ENCODE data around the gene MACROD2. TPM values are rescaled to one million over a fixed set of nuclear protein-coding genes. Genes with fewer than 3 reads are reported as not detected.

The MACROD2 gene
- total and polyA plus RNA-seq, 11 donors: 0.54 to 5.4 (median 2.4) TPM

- peaks cover 0 to 3% (median 0%) of the 10 kb centered on the region in 9 donors for H3K27me3 ChIP-seq
- H3K36me3 ChIP-seq: no peaks in the 10 kb centered on the region
- ATAC-seq (no peak), DNase-seq (no peak)
- no peak overlapping the region for H3K27ac ChIP-seq
- peaks cover 0 to 4% (median 0%) of the 10 kb centered on the region in 12 donors for H3K4me1 ChIP-seq
- intact Hi-C loops (cut with DNase I): loop anchor here in 1 of 10 donors (10.0 kb wide), 1 partner anchor 49 kb away; no protein-coding TSS in a partner anchor
- H3K4me3 ChIP-seq: no peak overlapping the region
- no peaks in the 10 kb centered on the region for H3K9me3 ChIP-seq
- TF ChIP-seq CTCF (IDR thresholded peaks at IDR 0.05) (no peak), POLR2A (IDR thresholded peaks at IDR 0.05) (no peak)
- WGBS, 4 donors: 71 to 79% (median 74%) methylated on average over 6 of the region's 6 CpGs
Measured at GRCh38 chr20:14913896-14914620, 918.7 kb downstream of the MACROD2 start.

- no peaks in the 10 kb centered on the region for H3K9me3 ChIP-seq
- H3K4me3 ChIP-seq: no peak overlapping the region
- no peak for DNase-seq
- H3K4me1 ChIP-seq: peaks cover 0 to 4% (median 0%) of the 10 kb centered on the region in 12 donors
- WGBS, 4 donors: 43 to 73% (median 55%) methylated on average over 2 of the region's 2 CpGs
- intact Hi-C loops (cut with DNase I): loop anchor here in 1 of 10 donors (10.0 kb wide), 1 partner anchor 50 kb away; no protein-coding TSS in a partner anchor
- no peak for ATAC-seq
- H3K36me3 ChIP-seq: no peaks in the 10 kb centered on the region
- no peak overlapping the region for H3K27ac ChIP-seq
- peaks cover 0 to 3% (median 0%) of the 10 kb centered on the region in 9 donors for H3K27me3 ChIP-seq
- TF ChIP-seq POLR2A (IDR thresholded peaks at IDR 0.05): no peak
- TF ChIP-seq CTCF (IDR thresholded peaks at IDR 0.05): no peak
Measured at GRCh38 chr20:14914633-14915032, 919.3 kb downstream of the MACROD2 start.

- Histone ChIP-seq H3K27ac (no peak overlapping the region), H3K4me3 (no peak overlapping the region), H3K36me3 (no peaks in the 10 kb centered on the region), H3K27me3 (peaks cover 0 to 3% (median 0%) of the 10 kb centered on the region in 9 donors), H3K9me3 (no peaks in the 10 kb centered on the region), H3K4me1 (peaks cover 0 to 4% (median 0%) of the 10 kb centered on the region in 12 donors)
- peak in 1 of 5 donors; percentile 27 for DNase-seq
- ATAC-seq: peak in 3 of 4 donors; percentile 36 to 62 (median 42)
- WGBS, 4 donors: 17 to 32% (median 25%) methylated on average over 8 of the region's 8 CpGs
- TF ChIP-seq POLR2A (IDR thresholded peaks at IDR 0.05) (no peak), CTCF (IDR thresholded peaks at IDR 0.05) (no peak)
- intact Hi-C loops (cut with DNase I): loop anchor here in 1 of 10 donors (10.0 kb wide), 1 partner anchor 51 kb away; no protein-coding TSS in a partner anchor
Measured at GRCh38 chr20:14915356-14915755, 920.0 kb downstream of the MACROD2 start.

GRCh38 chr20:14916360-14916920 lies 921.1 kb downstream of the MACROD2 start:
- ATAC-seq: no peak
- H3K9me3 ChIP-seq: no peaks in the 10 kb centered on the region
- TF ChIP-seq CTCF (IDR thresholded peaks at IDR 0.05) (no peak), POLR2A (IDR thresholded peaks at IDR 0.05) (no peak)

More at GRCh38 chr20:14916360-14916920, 921.1 kb downstream of the MACROD2 start:
- Histone ChIP-seq H3K27me3 (peaks cover 0 to 3% (median 0%) of the 10 kb centered on the region in 9 donors), H3K27ac (peak overlapping the region in 1 of 12 donors; percentile 53), H3K4me1 (peaks cover 0 to 4% (median 0%) of the 10 kb centered on the region in 12 donors), H3K36me3 (no peaks in the 10 kb centered on the region), H3K4me3 (no peak overlapping the region)
- intact Hi-C loops (cut with DNase I): loop anchor here in 1 of 10 donors (10.0 kb wide), 1 partner anchor 52 kb away; no protein-coding TSS in a partner anchor
- no peak for DNase-seq
- WGBS, 4 donors: 75 to 82% (median 80%) methylated on average over 4 of the region's 4 CpGs
